ENCODE data around the gene VPS16.
A peak's percentile ranks its signal among the peaks of the same experiment; 100 is the strongest.

VPS16 gene

GRCh38 chr20:2903686-2904085 is 63.1 kb downstream of the VPS16 start:
- DNase-seq = no peak

GRCh38 chr20:2907519-2907918 is 67.0 kb downstream of the VPS16 start:
- no peak for DNase-seq

GRCh38 chr20:2909953-2910352 is 69.4 kb downstream of the VPS16 start:
- DNase-seq = no peak

- DNase-seq = no peak
Measured at GRCh38 chr20:2911200-2911599, 70.7 kb downstream of the VPS16 start.

- peak; percentile 3 for DNase-seq
Measured at GRCh38 chr20:2914160-2914559, 73.6 kb downstream of the VPS16 start.

Data from fibroblast of skin of right quadriceps (primary cell).